Embryonic facial prominence (tissue), 1 donor: ENCODE results near the gene ENOX2.

Experiments used
- DNase-seq: peaks from one replicate; pipeline ENCODE4 v3.0.0-alpha.2; 2016; ENCODE audit errors: extremely low spot score

The ENOX2 gene

DNA sequence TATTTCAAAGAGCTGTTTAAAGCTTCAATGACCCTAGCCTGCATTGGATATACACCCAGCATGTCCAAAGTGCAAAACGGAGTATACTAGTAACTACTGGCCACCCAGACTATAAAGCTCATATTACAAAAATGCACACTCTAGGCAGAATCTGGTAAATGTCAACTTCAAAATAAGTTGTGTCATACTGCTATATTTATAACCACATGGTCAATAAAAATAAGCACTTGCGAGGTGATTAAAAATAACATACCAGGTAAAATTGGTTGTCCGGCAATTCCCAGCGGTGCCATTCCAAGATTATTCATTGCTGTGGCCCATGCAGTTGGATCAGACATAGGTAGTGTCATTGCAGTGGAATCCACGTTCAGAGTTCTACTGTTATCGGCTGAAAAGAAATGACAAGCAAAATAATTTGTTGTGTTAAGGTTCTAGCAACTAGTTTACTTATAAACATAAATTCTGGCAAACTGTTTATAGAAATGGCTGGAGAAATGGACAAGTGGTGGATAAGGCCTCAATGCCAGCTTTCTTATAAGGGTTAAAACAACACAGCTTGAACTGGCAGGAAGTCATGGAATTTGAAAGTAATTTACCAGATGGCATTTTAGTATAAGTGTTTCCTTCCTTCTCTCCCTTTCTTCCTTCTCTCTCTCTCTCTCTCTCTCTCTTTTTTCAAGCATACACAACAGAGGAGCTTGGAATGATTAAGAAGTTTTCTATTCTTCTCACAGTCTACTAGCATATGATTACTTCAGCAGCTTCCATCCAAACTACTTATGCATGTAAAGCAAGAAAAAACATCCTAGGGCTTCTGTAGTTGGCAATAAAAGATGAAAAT lies 199.9 kb downstream of the ENOX2 start:
- no peak for DNase-seq

DNA sequence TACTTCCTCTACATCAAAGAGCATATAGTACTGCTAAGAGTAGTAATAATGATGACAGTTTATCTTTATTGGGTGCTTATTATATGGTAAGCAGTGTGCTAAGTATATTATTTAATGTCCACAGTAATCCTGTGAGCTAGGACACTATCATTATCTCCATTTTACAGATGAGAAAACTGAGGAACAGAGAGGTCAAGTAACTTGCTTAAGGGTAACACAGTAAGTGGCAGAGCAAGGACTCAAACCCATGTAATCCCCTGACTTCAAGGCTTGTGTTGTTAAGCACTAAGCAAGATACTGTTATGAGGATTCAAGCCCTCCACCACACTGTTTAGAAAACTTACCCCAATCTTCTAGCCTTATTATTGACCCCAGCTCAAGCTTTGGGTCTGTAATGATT lies 202.4 kb downstream of the ENOX2 start:
- no peak for DNase-seq

DNA sequence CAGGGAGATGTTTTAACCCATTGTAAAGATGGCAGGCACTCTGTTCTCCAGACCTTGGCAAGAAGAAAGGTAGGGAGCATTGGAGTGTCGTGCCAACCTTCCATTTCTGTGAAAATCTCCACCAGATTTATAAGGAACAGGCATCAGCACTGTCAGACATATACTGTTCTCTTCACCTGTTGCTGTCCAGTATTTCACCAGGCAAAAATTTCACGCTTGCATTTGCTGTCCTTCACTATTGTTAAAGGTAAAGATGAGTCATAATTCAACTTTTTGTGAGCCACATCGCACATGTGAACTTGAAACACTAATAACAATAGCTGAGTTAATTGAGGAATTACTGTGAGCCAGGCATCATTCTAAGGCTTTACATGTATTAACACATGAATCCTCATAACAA lies 203.4 kb downstream of the ENOX2 start:
- no peak for DNase-seq

DNA sequence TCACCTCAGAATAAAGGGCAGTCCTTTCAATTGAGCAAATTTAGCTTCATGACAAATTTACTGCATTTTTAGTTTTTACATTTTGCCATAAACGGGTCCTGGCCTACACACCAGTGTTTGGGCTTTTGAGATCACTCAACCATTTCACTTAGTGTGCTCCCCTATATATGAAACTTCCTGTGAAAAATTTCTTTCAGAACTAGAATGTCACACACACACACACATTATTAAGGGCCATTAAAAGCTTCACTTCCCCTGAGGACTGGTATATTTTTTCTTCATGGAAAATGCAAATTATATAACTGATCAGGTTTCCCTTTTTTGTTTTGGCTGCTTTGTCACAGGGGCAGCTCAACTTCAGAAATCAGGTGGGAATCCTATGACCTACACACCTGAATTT lies 206.5 kb downstream of the ENOX2 start:
- no peak for DNase-seq

DNA sequence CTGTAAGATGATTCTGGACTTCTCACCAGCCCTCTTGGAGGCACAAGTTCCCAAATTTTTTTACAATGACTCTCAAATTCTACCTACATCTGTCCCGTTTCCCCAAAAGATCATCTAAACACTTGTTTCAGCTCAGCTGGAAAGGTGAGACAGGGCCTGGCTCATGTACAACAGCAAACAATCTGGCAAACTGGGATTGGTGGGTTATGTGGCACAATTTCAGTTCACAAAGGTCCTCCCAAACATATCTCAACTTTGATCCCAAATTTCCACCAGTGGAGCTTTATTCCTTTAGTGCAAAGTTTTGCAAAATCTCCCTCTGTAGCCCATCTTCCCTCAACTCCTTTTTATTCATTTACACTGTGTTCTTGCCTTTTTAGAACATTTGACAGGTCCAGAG lies 207.1 kb downstream of the ENOX2 start:
- DNase-seq = no peak

DNA sequence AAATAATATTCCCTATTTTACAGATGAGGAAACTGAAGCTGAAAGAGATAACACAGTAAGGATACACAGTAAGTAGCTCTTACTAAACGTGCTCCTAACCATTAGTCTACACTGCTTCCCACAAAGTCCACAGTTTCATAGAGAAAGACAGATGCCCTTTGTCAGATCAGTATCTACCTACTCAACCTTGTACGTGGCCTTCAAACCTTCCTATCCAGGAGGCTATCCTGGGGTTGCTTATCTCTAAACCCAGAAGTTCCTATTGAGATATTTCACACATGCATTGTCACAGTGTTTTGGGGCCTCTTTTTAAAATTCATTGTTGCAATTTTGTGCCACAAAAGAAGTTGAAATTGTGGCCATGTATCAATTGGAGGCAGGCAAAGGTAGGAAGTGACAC lies 208.0 kb downstream of the ENOX2 start:
- DNase-seq = no peak

DNA sequence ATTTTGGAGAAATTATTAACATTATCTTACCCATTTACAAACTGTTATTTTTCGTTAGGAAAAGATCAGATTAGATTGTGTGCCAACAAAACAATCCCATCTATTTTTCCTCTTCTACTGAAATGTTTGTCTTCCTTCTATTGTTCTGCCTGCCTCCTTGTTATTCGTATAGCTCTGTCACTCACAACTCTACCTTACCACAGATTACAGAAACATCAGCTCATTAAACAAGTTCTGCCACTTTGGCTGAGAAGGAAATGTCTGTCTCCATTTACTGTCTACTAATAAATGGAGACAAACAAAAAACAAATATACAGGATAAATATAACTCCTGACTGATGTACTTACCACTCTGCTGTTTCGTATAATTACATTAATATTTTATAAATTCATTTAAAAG lies 211.4 kb downstream of the ENOX2 start:
- DNase-seq = no peak

DNA sequence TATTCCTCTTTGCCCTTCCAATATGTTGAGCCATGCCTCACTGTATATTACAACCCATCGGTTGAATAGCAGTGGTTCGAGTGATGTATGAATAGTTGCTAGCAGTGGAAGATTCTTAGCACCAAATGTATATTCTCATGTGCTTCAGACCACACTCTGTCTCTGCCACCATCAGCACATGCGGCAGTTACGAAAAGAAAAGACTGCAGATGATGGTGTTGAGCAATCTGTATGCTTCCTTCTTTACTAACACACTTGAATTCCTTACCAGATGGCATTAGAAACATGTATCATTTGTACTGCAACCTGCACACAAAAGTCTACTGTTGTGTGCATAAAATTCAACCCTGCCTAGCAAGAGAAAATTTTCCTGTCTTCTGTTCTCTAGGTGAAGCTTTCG lies 214.6 kb downstream of the ENOX2 start:
- DNase-seq = no peak

DNA sequence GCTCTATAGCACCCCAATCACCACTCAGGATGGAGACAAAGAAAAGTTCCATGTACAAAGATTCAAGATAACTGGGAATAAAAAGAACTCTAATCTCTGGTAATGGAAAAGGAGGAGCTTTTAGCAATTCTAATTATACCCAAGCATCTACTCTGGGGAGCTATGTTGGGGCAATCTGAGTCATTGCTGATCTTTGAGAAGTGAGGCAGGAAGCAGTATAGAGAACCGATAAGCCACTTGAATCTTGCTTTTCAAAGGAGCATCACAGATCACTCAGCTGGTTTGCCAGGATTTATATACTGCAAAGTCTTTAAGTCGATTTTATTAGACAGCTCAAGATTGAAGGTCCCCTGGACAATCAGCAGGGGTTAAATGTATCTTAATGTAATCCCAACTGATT lies 220.0 kb downstream of the ENOX2 start:
- DNase-seq = no peak

DNA sequence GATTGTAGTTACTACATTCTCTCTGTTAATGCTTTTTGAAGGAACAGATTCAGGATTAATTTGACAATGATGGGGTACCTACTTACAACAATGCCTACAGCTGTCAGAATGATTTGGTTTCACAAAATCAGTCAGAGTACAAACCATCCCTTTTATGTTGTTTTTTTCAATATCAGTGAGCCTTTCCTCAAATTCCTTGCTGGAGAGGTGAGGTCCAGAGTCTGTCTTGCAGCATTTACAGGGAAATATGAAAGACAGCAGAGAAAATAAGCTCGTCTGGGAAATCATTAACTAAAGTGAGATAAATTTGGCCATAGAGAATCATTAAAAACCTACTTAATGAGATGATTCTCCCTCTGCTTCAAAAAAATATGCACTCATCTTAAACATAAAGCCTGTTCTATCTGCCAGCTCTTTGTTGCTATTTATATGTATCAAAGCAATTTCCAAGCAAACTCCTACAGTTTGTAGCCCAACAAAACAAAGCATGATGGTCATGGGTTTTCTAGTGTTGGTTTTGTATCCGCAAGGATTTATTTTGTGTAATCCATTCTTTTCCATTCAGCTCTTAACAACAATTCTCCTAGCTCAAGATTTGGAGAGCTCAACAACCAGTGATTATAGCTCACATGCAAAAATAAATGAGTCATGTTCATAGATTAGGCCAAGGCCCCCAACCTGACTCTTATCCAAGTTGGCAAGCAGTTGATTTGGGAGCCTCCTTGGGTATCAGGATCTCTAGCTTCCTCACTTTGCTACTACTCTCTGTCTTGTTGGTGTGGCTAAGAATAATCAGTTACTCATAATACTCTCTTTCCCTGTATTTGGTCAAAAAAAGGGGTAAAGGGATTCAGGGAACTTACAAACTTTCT lies 222.6 kb downstream of the ENOX2 start:
- DNase-seq = no peak

DNA sequence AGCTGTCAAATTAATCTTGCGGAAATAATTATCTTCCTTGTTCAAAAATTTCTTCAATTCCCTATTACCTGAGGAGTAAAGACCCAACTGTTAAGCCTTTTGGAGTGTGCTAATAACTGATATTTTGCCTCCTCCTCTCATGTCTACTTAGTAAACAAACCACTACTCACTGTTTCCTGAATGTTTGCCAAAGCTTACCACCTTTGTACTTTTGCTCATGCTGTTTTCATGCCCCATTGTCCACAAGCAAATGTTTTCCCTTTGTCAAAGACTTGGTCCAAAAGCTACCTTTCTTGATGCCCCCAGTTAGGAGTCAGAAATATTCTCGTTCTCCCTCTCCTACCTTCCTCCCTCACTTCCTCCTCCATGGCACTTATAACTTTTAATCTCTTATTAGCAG lies 226.1 kb downstream of the ENOX2 start:
- no peak for DNase-seq

DNA sequence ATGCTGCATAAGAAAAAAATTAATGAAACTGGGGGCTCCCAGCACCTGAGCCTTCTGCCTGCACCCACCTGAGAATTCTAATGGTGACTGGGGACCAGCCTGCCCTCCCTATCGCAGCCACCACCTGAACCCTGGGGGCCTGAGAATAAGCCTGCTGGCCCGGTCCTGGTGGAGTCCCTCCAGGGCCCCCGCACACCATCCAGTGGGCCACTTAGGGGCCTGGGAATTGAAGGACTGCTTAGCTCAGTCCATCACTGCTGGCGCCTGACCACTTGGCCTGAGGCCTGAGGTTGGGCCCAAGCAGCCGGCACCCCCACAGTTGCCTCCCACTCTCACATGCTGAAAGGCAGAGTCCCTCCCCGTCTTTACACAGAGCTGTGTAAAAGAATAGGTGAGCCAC lies 230.8 kb downstream of the ENOX2 start:
- DNase-seq = no peak

DNA sequence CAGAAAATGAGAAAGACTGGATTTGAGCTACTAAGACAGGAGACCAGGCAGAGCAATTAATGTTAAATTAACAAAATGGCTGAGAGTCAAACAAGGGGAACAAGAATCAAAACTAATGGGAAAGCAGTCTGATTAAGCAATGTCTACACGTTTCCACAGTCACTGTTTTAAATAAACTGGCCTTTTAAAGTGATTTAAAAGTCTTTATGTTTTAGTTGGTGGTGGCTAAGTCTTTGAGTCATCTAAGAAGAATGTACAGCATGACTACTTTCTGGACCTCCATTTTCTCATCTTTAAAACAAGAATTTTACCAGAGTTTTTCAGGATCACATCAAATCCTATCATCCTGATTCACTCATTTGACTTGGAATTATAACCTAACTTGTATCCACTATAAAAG lies 233.8 kb downstream of the ENOX2 start:
- no peak for DNase-seq

DNA sequence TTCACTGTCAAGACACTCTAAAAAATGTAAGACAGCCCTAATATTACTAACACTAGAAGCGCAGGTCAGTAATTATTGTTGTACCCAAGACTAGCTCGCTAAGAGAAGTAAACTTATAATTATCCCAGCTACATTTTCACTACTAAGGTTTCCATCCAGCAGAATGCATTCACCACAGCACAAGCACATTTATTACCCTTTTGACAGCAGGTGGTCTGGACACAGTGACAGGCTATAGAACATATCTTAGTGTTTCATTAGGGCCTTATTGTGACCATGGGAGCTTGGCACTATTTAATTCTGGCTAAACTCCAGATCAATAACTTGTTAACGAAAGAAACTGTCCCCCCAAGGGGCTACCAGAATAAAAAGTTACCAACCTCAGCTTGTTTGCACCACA lies 237.7 kb downstream of the ENOX2 start:
- no peak for DNase-seq

DNA sequence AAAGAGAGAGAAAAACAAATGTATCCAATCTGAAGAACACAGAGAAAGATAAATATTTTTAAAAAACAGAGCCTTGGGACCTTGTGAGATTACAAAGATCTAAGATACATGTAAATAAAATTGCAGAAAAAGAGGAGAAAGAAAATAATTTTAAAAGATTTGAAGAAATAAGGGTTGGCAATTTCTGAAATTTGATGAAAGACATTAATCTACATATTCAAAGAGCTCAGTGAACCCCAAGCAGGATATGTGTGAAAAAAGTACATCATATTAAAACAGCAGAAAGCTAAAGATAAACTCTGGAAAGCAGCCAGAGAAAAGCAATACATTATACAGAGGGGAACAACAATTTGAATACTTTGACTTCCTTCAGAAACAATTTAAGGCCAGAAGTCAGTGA lies 244.7 kb downstream of the ENOX2 start:
- DNase-seq = no peak

DNA sequence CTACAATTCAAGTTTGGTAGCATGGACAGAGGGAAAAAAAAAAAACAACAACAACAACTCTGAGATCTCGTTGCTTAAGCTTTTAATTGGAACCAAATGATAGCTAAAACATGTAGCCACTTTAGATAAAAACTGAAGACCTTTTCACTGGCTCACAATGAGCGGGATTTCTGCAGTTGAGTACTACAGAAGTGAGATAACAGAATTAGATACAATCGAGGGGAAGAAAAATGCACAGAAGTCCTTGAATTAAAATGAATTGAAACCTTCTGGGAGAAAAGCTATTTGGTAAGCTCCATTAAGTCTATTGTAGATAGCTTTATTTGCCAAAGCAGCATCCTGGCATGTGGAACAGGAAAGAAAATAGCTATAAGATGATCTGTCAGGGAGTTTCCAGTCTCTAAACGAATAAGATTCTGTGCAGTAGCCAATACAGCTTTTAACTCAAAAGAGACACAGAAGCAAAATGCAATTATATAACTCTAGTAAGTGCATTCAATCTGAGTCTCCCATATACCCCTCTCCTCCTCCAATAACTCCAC lies 248.5 kb downstream of the ENOX2 start:
- no peak for DNase-seq

DNA sequence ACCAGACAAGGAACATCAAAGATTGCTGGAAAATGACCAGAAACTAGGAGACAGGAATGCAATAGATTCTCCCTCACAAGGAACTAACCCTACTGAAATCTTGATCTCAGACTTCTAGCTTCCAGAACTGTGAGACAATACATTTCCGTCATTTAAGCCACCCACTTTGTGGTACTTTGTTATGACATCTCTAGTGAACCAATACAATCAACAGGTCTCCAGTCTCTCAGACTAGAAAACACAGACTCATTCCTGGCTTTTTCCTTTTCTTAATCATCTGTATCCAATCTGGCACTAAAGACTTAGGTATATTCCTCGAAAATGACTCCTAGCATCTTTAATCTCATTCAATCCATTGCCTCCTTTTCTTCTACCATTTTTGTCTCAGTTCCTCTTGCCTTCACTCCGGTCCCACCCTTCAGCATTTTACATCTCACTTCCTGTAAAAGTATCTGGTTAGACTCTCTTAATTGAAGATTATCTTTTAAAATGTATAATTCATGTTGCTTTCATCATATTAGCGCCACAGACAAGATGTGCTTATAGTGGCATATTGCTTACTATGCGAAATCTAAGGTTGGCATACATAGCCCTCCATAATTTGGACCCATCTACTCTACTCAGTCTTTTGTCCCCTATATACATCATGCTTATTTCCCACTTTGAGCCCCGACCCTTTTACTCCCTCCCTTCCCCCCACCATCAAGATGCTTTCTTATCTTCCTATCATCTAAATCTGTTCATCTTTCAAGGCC lies 250.0 kb downstream of the ENOX2 start:
- no peak for DNase-seq

DNA sequence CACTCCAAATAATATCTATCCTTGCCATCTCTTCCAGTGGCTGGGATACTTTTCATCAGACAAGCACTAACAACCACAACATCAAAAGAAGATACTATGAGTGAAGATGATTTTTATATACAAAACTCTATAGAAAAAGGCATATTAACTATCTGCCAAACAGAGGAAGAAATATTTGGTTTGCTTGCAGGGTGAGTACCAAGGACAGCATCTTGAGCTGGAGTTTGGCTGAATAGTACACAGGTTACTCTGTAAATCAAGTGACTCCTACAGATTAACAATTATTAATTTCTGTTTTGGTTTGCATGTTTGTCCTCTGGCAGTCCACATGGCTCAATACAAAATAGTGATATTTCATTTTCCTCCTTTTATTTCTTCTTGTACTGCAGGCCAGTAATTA lies 253.3 kb downstream of the ENOX2 start:
- no peak for DNase-seq

DNA sequence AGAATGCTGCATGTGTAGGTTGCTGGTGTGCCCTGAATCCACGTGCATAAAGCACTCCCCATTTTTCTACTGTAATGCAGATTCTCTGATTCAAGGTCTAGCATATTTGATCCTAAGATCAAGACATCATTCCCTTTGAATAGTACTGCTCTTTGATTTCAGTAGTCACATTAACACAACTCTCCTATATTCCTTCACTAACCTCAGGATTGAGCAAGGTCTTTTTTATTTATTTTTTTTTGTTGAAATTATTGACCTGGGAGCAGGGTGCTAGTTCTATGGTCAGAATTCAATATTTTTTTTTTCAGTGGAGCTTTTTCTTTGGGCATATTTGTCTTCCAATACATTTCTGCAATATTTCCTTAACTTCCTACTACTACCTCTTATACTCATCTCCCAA lies 255.5 kb downstream of the ENOX2 start:
- DNase-seq = no peak

DNA sequence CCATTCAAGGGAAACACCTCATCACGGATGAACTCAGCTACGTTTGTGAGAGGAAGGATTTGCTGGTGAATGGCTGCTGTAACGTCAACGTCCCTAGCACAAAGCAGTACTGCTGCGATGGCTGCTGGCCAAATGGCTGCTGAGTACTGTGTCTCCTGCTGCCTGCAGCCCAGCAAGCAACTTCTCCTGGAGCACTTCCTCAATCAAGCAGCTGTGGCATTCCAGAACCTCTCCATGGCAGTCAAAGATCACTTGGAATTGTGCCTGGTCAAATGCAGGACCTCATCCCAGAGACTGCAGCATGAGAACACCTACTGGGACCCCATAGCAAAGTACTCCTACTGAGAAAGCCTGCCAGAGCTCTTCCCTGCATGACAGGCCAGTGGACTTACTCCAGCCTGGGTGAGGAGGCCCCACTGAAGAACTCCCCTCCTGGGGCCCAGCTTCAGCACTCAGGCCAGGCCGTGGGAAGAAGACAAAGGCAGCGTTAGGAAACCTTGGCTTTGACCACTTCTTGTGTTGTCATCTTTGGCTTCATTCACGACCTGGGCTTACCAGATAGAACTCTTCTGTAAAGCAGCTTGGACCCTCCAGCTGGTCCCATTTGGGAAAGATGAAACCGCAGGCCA lies 256.9 kb downstream of the ENOX2 start:
- DNase-seq = no peak

DNA sequence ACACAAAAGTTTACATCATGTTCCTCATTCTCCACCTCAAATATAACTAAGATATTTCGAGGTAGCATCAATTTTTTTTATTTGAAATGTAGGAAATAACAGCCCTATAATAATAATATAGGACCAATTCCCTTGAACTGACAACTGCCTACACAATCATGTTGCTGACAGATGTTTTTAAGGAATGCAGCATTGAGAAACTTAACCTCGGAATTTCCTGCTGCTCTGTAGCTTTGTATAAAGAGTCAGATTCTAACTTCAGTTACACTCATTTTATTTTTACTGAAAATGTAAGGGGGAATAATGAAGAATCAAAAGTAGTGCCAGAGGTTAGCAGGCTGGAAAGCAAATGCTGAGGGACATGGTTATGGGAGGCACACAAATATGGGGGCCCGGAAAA lies 265.4 kb downstream of the ENOX2 start:
- DNase-seq = no peak

DNA sequence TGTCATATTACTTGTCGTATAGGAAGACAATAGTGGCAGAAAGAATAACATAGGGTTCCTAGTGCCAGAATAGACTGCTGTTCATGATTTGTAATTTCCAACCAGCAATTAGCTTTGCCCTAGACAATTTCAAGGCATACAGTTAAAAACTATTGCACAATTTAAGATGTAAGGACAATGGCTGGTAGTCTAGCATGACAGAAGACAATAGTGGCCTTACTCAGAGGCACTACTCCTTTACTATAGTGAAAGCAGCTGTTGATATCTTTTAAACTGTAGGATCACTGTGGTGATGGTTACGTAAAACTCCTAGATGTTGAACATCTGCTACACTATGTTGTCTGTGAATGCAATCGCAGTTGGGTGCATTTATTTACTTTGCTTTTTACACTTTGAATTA lies 266.7 kb downstream of the ENOX2 start:
- no peak for DNase-seq
